Activated naive CD8-positive, alpha-beta T cell treated with anti-CD3 and anti-CD28 coated beads, Interleukin-2, amount 10 ng/mL, durations not matched to agents 7 days and 5 days (primary cell): ENCODE data around the gene CHRM4. TPM values are rescaled to one million over a fixed set of nuclear protein-coding genes. Genes with fewer than 3 reads are reported as not detected.
A peak's percentile ranks its signal among the peaks of the same experiment; 100 is the strongest.
"Not testable (repeated sequence)": the region's sequence is repeated elsewhere in the genome, so short reads cannot be mapped to it uniquely, and the experiment has no call there.

Experiments
- ATAC-seq: fragments of 150-1000 bp; cut with Tn5 transposase; one replicate; pipeline ENCODE4 v1.10.0; 2021; ENCODE audit warnings: low read depth, moderate library complexity
- POLR2A ChIA-PET: fragments of 350-600 bp; sonication (Branson Sonifier 250); formaldehyde crosslinking; loops from one replicate; lab custom pipeline; 2021; ENCODE audit warnings: antibody characterized with exemption; lab: Charles Lee
- DNase-seq: peaks from one replicate; pipeline ENCODE4 v3.0.0; 2021
- H3K27ac Mint-ChIP-seq: one replicate; pipeline ENCODE4 v1.8.0; 2022; ENCODE audit warnings: mild to moderate bottlenecking, mixed read lengths
- H3K27me3 Mint-ChIP-seq: one replicate; pipeline ENCODE4 v1.8.0; 2022; ENCODE audit warnings: mild to moderate bottlenecking, moderate library complexity, mixed read lengths
- H3K36me3 Mint-ChIP-seq: one replicate; pipeline ENCODE4 v1.8.0; 2021; ENCODE audit warnings: mild to moderate bottlenecking, mixed read lengths
- H3K4me1 Mint-ChIP-seq: one replicate; pipeline ENCODE4 v1.8.0; 2021; ENCODE audit warnings: mixed read lengths
- H3K4me3 Mint-ChIP-seq: one replicate; pipeline ENCODE4 v1.8.0; 2022; ENCODE audit warnings: mild to moderate bottlenecking, moderate library complexity, mixed read lengths
- H3K9me3 Mint-ChIP-seq: one replicate; pipeline ENCODE4 v1.8.0; 2021; ENCODE audit warnings: mixed read lengths
- total RNA-seq, 2 experiments: library from RNA; stranded (reverse); gene quantifications; one replicate each; pipeline ENCODE4 v1.2.3, GENCODE V29; 2021

CHRM4 gene
- total RNA-seq, 2 experiments from 2014 or later = 0.19 to 0.40 TPM

DNA sequence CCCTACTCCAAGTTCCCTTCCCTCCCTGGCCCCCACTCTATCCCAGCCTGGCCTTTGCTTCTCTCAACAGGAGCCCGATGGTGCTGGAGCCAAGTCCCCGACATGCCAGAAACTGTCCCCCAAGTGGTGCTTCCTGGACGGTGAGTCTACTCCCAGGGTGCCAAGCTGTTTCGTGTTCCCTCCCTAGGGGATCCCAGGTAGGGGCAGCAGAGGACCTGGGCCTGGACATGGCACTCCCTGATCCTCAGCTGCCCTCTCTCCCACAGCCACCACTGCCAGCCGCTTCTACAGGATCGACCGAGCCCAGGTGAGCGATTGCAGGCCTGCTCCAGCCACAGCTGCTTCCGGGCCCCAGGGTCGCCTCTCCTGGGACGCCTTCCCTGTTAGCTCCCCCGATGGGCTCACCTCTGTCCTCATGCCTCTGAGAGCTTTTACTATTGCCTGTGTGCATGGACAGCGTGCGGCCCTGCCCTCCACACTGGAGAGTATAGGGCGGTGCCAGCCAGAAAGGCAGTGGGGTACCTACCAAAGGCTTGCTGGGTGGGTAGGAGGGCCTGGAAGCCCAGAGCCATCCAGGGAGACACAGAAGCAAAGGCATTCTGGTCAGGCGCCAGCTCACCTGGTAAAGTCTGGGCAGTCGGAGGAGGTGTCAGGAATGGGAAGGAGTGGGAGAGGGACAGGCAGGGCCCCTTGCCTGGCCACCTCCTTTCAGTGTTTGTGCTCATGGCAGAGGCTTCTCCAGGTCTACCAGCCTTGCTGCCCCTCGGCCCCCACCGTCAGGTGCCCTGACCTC, 15.1 kb downstream of the CHRM4 start:
- peaks cover 16% of the 10 kb centered on the region for H3K36me3 Mint-ChIP-seq
- H3K27ac Mint-ChIP-seq = no peak overlapping the region
- no peaks in the 10 kb centered on the region for H3K27me3 Mint-ChIP-seq
- H3K9me3 Mint-ChIP-seq = no peaks in the 10 kb centered on the region
- no peak for DNase-seq
- peaks cover 4% of the 10 kb centered on the region for H3K4me1 Mint-ChIP-seq
- ATAC-seq = no peak
- POLR2A ChIA-PET = no interaction called here
- H3K4me3 Mint-ChIP-seq = no peak overlapping the region

DNA sequence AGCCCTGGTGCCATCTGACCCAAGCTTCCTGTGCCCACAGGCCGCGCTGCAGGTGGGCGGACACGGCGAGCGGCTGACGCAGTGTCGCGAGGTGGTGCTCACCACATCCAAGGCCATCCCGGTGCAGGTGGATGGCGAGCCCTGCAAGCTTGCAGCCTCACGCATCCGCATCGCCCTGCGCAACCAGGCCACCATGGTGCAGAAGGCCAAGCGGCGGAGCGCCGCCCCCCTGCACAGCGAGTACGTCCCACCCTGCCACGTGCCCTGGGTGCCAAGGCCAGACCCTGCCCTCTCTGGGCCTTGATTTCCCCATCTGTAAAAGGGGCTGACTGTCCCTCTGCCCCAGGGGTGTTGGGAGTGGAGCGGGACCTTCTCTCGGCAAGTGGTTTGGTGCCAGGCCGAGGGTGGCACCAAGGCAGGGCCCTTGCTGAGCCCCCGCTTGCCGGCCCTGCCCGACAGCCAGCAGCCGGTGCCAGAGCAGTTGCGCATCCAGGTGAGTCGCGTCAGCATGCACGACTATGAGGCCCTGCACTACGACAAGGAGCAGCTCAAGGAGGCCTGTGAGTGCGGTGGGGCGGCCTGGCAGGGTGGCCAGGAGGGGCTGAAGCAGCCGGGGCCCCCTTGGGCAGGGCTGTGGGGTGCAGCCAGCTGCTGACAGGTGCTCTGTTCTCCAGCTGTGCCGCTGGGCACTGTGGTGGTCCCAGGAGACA, 16.0 kb downstream of the CHRM4 start:
- peaks cover 16% of the 10 kb centered on the region for H3K36me3 Mint-ChIP-seq
- no peak overlapping the region for H3K4me3 Mint-ChIP-seq
- ATAC-seq (no peak), DNase-seq (no peak)
- POLR2A ChIA-PET = no interaction called here
- no peaks in the 10 kb centered on the region for H3K27me3 Mint-ChIP-seq
- H3K9me3 Mint-ChIP-seq = no peaks in the 10 kb centered on the region
- H3K27ac Mint-ChIP-seq = no peak overlapping the region
- peaks cover 4% of the 10 kb centered on the region for H3K4me1 Mint-ChIP-seq

DNA sequence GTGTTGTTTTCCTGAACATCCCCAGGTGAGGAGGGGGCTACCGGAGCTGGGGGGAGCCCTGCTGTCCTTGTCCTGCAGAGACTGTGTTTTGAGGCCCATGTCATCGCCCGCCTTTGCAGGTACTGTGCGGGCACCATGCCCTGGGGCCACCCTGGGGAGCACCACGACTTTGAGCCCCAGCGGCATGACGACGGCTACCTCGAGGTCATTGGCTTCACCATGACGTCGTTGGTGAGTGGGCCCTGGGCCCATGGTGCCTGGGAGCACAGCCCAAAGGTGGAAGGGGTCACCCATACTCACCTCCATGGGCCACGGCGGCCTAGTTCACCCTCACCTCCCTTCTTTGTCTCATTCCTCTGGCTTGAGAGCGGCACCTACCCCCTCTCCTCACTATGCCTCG, 16.8 kb downstream of the CHRM4 start:
- no peaks in the 10 kb centered on the region for H3K9me3 Mint-ChIP-seq
- POLR2A ChIA-PET = no interaction called here
- H3K27ac Mint-ChIP-seq = no peak overlapping the region
- ATAC-seq (no peak), DNase-seq (no peak)
- peaks cover 16% of the 10 kb centered on the region for H3K36me3 Mint-ChIP-seq
- no peak overlapping the region for H3K4me3 Mint-ChIP-seq
- H3K27me3 Mint-ChIP-seq = no peaks in the 10 kb centered on the region
- H3K4me1 Mint-ChIP-seq = peaks cover 2% of the 10 kb centered on the region

DNA sequence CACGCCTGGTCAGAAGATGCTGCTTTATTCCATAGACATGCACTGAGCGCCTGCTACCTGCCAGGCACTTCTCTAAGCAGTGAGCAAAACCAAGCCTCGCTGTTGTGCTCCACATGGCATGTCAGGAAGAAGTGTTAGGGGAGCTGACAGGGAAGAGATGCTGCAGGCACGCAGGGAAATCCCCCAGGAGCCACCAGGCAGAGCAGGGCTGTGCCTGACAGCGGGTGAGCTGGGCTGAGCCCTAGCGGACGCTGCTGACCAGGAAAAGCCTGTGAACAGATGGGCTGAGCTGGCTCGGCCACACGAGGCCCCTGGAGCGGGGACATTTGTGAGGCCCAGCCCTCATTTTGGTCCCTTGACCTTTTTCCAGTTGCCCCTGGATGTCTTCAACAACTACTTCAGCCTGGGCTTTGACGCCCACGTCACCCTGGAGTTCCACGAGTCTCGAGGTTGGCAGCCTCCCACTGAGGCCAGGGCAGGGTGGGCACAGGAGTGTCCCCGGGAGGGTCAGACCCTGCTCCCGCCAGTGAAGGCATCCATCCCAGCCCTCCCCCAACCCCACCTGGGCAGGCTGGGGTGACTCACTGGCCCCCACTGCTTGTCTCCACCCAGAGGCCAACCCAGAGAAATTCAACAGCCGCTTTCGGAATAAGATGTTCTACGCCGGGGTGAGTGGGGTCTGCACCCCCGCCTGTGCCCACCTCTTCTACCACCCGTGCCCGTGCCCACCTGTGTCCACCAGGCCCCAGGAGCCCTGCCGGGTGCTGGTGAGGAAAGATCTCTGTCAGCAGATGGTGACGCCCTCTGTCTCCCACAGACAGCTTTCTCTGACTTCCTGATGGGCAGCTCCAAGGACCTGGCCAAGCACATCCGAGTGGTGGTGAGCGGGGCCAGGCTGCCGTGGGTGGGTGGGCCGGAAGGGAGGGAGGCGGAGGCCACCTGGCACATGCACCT, 17.5 kb downstream of the CHRM4 start:
- Mint-ChIP-seq H3K4me3 (no peak overlapping the region), H3K4me1 (peaks cover 1% of the 10 kb centered on the region), H3K36me3 (peaks cover 20% of the 10 kb centered on the region), H3K27ac (no peak overlapping the region), H3K27me3 (no peaks in the 10 kb centered on the region), H3K9me3 (no peaks in the 10 kb centered on the region)
- no peak for DNase-seq
- POLR2A ChIA-PET = no interaction called here
- no peak for ATAC-seq

DNA sequence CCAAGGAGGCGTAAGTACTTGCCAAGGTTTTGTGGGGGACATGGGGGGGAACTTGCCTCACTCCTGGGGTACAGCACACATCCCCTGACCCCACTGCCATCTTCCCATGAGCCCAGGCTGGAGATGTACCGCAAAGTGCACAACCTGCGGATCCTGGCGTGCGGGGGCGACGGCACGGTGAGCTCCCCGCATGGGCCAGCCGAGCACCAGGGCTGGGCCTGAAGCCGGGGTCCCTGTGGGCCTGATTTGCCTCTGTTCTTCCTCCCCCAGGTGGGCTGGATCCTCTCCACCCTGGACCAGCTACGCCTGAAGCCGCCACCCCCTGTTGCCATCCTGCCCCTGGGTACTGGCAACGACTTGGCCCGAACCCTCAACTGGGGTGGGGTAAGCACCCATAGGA, 19.1 kb downstream of the CHRM4 start:
- peaks cover 20% of the 10 kb centered on the region for H3K36me3 Mint-ChIP-seq
- ATAC-seq, H3K27me3 Mint-ChIP-seq, H3K9me3 Mint-ChIP-seq, H3K4me3 Mint-ChIP-seq, H3K27ac Mint-ChIP-seq, POLR2A ChIA-PET, DNase-seq, H3K4me1 Mint-ChIP-seq: not testable (repeated sequence)

DNA sequence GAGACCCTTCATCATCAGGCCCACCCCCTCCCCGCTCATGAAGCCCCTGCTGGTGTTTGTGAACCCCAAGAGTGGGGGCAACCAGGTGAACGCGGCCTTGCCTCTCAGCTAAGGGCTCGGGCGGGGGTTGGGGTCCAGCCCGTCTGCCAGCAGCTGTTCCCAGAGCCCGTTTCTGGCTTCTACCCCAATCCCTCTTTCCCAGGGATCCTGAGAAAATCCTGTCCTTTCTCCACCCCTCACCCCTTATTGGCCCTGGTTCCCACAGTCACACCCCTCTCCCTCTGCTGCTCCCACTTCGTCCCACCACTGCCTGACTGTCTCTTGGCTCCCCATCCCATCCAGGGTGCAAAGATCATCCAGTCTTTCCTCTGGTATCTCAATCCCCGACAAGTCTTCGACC, 19.5 kb downstream of the CHRM4 start:
- POLR2A ChIA-PET = no interaction called here
- no peaks in the 10 kb centered on the region for H3K27me3 Mint-ChIP-seq
- peaks cover 16% of the 10 kb centered on the region for H3K36me3 Mint-ChIP-seq
- ATAC-seq (no peak), DNase-seq (no peak)
- H3K9me3 Mint-ChIP-seq = no peaks in the 10 kb centered on the region
- H3K4me3 Mint-ChIP-seq = no peak overlapping the region
- peaks cover 3% of the 10 kb centered on the region for H3K4me1 Mint-ChIP-seq
- no peak overlapping the region for H3K27ac Mint-ChIP-seq

DNA sequence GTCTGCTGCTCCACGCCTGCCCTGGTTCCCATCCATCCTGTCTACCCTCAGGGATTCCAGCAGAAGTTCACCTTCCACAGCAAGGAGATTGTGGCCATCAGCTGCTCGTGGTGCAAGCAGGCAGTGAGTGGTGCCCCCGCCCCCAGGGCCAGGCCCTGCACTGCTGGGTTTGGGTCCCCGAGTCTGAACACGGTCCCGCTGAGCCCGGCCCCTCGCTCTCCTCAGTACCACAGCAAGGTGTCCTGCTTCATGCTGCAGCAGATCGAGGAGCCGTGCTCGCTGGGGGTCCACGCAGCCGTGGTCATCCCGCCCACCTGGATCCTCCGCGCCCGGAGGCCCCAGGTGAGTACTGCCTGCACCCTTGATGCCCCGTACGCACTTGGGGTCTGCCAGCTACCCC, 20.3 kb downstream of the CHRM4 start:
- POLR2A ChIA-PET, ATAC-seq, H3K27ac Mint-ChIP-seq, H3K27me3 Mint-ChIP-seq, DNase-seq, H3K4me1 Mint-ChIP-seq, H3K9me3 Mint-ChIP-seq, H3K4me3 Mint-ChIP-seq: not testable (repeated sequence)
- peaks cover 11% of the 10 kb centered on the region for H3K36me3 Mint-ChIP-seq

DNA sequence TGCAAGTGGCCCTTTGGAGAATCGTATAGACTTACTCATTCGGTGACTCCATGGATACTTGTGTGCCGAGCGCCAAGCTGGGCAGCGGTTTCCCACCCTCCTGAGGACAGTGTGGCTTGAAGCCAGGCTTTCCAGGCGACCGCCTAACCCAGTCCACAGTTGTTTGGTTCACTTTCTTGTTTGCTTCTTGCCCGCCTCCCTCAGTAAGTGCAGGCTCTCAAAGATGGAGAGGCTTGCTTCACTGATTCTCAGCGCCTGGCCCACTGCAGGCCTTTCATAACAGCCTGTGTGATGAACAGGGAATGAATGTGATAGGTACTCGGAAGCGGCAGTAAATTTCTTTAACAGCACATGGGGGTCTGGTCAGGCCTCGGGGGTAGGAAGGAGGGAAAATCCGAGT, 21.3 kb downstream of the CHRM4 start:
- Mint-ChIP-seq H3K27me3 (no peaks in the 10 kb centered on the region), H3K4me3 (no peak overlapping the region), H3K27ac (no peak overlapping the region), H3K9me3 (no peaks in the 10 kb centered on the region), H3K4me1 (peaks cover 6% of the 10 kb centered on the region), H3K36me3 (peaks cover 11% of the 10 kb centered on the region)
- ATAC-seq (no peak), DNase-seq (no peak)
- POLR2A ChIA-PET = no interaction called here

DNA sequence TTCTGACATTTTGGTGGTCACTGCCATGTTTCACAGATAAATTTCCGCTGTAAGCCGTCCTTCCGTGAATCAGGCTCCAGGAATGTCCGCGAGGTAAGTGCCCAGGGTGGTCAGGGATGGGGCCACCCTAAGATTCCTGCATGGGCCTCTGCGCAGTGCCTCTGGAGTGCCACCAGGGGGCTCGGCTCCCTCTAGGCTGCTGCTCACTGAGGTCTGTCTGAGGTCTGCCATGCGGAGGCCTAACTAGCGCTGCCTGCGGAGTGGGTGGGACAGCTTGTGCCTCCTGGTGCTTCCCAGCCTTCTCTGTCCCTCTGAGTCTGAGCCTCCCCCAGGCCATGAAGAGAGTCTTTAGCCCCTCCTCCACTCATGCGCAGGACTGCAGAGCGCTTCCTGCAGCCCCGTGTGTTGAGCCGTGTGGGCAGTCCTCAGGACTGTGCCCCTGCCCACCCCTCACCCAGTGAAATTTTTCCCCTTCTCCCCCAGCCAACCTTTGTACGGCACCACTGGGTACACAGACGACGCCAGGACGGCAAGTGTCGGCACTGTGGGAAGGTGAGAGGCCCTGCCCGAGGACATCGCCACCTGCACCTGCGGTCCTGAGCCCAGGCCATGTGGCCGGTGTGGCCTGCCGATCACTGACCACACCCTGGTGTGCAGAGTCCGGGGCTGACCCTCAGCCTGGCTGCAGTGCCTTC, 22.0 kb downstream of the CHRM4 start:
- Mint-ChIP-seq H3K27me3 (no peaks in the 10 kb centered on the region), H3K4me3 (no peak overlapping the region), H3K4me1 (peaks cover 6% of the 10 kb centered on the region), H3K27ac (peak overlapping the region; percentile 48), H3K36me3 (peaks cover 9% of the 10 kb centered on the region), H3K9me3 (no peaks in the 10 kb centered on the region)
- ATAC-seq (peak; percentile 46), DNase-seq (peak; percentile 65)
- POLR2A ChIA-PET = no interaction called here

DNA sequence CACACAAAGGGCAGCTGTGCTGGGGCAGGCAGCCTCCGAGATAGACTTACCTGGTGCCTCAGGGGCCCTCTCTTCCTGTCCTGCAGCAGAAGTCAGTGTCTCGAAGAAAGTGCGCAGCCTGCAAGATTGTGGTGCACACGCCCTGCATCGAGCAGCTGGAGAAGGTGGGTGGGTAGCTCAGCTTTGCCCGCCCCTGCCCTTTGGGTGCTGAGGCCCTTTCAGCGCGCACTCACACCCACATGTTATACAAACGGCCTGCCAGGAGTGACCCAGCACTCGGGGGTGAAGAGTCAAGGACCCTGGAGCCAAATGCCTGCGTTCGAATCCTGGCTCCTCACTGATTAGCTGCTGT, 23.7 kb downstream of the CHRM4 start:
- POLR2A ChIA-PET = no interaction called here
- no peak overlapping the region for H3K4me3 Mint-ChIP-seq
- H3K27me3 Mint-ChIP-seq = no peaks in the 10 kb centered on the region
- H3K36me3 Mint-ChIP-seq = peaks cover 9% of the 10 kb centered on the region
- ATAC-seq (no peak), DNase-seq (no peak)
- no peak overlapping the region for H3K27ac Mint-ChIP-seq
- peaks cover 8% of the 10 kb centered on the region for H3K4me1 Mint-ChIP-seq
- H3K9me3 Mint-ChIP-seq = no peaks in the 10 kb centered on the region

DNA sequence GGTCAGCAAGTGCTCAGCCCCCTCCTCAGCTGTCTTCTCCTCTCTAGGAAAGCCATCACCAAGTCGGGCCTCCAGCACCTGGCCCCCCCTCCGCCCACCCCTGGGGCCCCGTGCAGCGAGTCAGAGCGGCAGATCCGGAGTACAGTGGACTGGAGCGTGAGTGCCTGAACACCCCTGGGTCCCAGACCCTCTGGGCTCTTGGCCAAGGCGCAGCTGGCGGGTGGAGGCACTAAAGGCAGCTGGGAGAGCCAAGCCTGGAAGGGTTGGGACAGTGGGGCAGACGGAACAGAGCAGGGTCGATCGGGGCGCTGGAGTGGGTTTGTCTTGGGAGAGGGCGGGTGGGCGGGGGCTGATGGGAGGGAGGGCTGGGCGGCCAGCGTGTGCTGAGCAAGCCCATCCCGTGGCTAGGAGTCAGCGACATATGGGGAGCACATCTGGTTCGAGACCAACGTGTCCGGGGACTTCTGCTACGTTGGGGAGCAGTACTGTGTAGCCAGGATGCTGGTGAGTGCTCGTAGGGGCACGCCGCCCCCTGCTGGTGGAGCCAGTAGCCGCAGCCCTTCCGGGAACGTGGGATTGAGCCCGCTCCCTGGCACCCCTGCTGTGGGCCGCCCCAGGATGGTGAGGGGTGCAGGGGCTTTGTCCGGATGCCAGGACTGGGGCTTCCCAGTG, 24.2 kb downstream of the CHRM4 start:
- peaks cover 9% of the 10 kb centered on the region for H3K36me3 Mint-ChIP-seq
- H3K27me3 Mint-ChIP-seq = no peaks in the 10 kb centered on the region
- H3K9me3 Mint-ChIP-seq = no peaks in the 10 kb centered on the region
- peaks cover 14% of the 10 kb centered on the region for H3K4me1 Mint-ChIP-seq
- peak overlapping the region; percentile 75 for H3K27ac Mint-ChIP-seq
- no peak overlapping the region for H3K4me3 Mint-ChIP-seq
- POLR2A ChIA-PET = interaction anchor here (0.6 to 1.7 kb wide), 2 partner anchors 16 to 87 kb away, joined by 3 to 6 read pairs; no protein-coding TSS in a partner anchor
- ATAC-seq (peak; percentile 84), DNase-seq (peak; percentile 88)

DNA sequence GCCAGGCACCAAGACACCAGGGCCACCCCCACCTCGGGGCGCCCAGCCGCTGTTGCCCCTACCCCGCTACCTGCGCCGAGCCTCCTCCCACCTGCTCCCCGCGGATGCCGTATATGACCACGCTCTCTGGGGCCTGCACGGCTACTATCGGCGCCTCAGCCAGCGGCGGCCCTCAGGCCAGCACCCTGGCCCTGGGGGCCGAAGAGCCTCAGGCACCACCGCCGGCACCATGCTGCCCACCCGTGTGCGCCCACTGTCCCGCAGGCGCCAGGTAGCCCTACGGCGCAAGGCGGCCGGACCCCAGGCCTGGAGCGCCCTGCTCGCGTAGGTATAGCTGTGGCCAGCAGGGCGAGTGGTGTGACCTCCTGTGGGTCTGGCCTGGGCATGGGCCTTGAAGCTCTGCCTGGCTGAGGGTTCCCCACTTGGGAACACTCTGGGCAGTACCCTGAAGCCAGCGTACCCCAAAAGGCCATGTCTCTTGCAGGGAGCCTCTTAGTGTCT, 24.9 kb downstream of the CHRM4 start:
- Mint-ChIP-seq H3K9me3 (no peaks in the 10 kb centered on the region), H3K27ac (no peak overlapping the region), H3K4me1 (peaks cover 15% of the 10 kb centered on the region), H3K4me3 (no peak overlapping the region), H3K36me3 (peaks cover 9% of the 10 kb centered on the region), H3K27me3 (no peaks in the 10 kb centered on the region)
- POLR2A ChIA-PET = interaction anchor here (0.6 to 2.4 kb wide), 3 partner anchors 15 to 88 kb away, joined by 3 to 11 read pairs (median 6); no protein-coding TSS in a partner anchor
- no peak for DNase-seq
- no peak for ATAC-seq
